Dendritic cell treated with granulocyte-macrophage colony-stimulating factor and Interleukin-4, amounts not matched to agents 40 ng/mL and 50 ng/mL, for 4 days (primary cell): Measurements from ENCODE around the gene WASL.
"Not testable (repeated sequence)": the region's sequence is repeated elsewhere in the genome, so short reads cannot be mapped to it uniquely, and the experiment has no call there.

Experiments
- H3K27ac Mint-ChIP-seq: one replicate; pipeline ENCODE4 v1.8.0; 2022; ENCODE audit warnings: mild to moderate bottlenecking, mixed read lengths
- H3K27me3 Mint-ChIP-seq: one replicate; pipeline ENCODE4 v1.8.0; 2022; ENCODE audit warnings: mild to moderate bottlenecking, mixed read lengths
- H3K36me3 Mint-ChIP-seq: one replicate; pipeline ENCODE4 v1.8.0; 2022; ENCODE audit warnings: low read depth, mixed read lengths
- H3K4me1 Mint-ChIP-seq: one replicate; pipeline ENCODE4 v1.8.0; 2022; ENCODE audit warnings: low read depth, mixed read lengths
- H3K4me3 Mint-ChIP-seq: one replicate; pipeline ENCODE4 v1.8.0; 2022; ENCODE audit warnings: mild to moderate bottlenecking, moderate library complexity, mixed read lengths
- H3K9me3 Mint-ChIP-seq: one replicate; pipeline ENCODE4 v1.8.0; 2022; ENCODE audit warnings: mixed read lengths
- intact Hi-C: fragments of 100-400 bp; cut with micrococcal nuclease; formaldehyde crosslinking; loops from one replicate; pipeline ENCODE4 v1.15.0; 2022

The WASL gene

DNA sequence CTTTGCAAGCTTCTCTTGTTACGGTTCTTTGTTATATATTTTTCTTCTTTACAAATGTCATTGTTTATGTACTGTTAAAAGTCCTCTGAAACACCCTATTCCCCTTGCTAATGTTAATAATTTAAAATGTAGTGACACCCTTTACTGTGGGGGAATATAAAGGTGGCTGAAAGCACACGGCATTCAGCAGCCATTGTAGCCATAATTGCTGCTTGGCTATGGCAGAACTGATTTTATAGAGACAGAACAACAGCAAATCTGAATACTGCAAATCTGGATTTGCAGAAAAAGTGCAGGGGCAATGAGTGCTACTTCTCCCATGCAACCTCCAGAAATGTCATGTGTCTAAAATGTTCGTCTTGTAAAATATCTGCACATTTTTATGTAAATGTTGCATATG is 3.7 kb upstream of the WASL start:
- Mint-ChIP-seq H3K27ac (no peak overlapping the region), H3K9me3 (no peaks in the 10 kb centered on the region)
- intact Hi-C loops: no loop called here

DNA sequence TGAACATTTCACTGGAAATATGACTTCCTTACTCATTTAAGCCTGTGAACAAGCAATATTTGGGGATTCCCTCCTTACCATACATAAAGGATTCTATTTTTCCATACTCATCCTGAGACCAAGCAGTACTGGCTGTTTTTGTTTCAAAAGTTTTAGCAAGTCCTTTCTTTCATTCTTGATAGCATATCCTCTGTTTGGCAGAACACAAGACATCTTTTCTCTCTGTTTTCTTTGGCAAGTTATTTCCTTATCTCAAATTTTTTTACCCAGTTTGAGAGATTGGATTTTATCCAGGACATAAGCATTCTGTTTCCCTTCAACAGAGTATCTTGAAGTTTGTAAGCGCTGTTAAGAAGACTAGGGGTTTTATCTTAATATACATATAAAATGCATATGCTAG is 3.0 kb upstream of the WASL start:
- Mint-ChIP-seq H3K4me3 (no peak overlapping the region), H3K9me3 (no peaks in the 10 kb centered on the region), H3K27me3 (no peaks in the 10 kb centered on the region), H3K36me3 (peaks cover 22% of the 10 kb centered on the region), H3K4me1 (peaks cover 34% of the 10 kb centered on the region), H3K27ac (no peak overlapping the region)
- intact Hi-C loops: no loop called here

More for the DNA sequence above, 3.7 kb upstream of the WASL start:
- H3K36me3 Mint-ChIP-seq: peaks cover 20% of the 10 kb centered on the region
- no peaks in the 10 kb centered on the region for H3K27me3 Mint-ChIP-seq
- H3K4me3 Mint-ChIP-seq: no peak overlapping the region
- H3K4me1 Mint-ChIP-seq: peaks cover 33% of the 10 kb centered on the region

DNA sequence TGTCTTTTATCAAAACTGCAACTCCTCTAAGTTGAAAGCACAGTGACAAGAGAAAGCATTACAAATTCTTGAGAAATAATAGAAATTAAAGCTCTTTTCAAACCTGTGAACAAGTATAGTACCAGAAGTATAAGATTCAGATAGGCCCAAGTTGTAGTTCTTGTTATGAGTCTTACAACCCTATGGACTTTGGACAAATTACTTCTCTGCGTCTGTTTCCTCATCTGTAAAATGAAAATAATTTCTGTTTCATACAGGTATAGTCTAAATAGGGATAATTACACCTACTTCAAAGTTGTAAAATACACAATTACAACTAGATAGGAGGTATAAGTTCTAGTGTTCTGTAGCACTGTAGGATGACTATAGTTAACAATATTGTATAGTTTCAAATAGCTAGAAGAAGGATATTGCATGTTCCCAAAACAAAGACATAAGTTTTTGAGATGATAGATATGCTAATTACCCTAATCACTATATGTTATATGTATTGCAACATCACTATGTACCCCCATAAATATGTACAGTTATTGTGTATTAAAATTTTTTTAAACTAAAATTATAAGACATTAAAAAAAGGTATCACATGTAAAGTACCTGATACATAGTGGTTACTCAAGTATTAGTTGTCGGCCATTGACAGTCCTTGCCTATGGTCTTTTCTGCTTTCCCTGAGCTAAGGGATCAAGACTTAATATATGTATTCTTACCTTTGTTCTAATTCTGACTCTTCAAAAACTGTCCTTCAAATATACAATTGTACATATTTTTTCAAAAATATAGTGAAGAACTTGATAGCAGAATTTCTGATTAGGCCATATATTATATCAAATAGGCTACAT is 1.8 kb upstream of the WASL start:
- peaks cover 22% of the 10 kb centered on the region for H3K36me3 Mint-ChIP-seq
- H3K27ac Mint-ChIP-seq: no peak overlapping the region
- H3K27me3 Mint-ChIP-seq: no peaks in the 10 kb centered on the region
- H3K4me3 Mint-ChIP-seq: no peak overlapping the region
- H3K4me1 Mint-ChIP-seq: peaks cover 42% of the 10 kb centered on the region
- intact Hi-C loops: no loop called here
- H3K9me3 Mint-ChIP-seq: no peaks in the 10 kb centered on the region

DNA sequence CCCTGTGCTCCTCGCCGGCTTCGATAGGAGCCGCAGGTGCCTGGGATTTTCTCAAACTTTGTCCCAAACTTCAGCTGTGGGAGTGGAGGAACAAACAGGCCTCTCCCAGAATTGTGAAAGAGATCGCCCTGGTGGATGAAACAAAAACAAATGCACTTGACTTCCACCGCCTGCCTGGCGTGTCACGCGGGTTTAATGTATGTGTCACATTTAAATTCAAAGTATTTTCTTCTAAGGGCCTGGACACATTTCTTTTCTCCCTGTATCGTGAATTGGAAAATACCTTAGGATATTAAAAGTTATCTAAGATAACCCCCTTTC is 694 bp upstream of the WASL start:
- intact Hi-C loops: loop anchor here (2.0 to 5.0 kb wide), 4 partner anchors 37 to 1178 kb away; partner anchors contain the start of genes IQUB, NDUFA5 and POT1
- Mint-ChIP-seq H3K4me1 (peaks cover 46% of the 10 kb centered on the region), H3K27ac (peak overlapping the region; percentile 98), H3K27me3 (no peaks in the 10 kb centered on the region), H3K4me3 (peak overlapping the region; percentile 96), H3K36me3 (peaks cover 22% of the 10 kb centered on the region), H3K9me3 (no peaks in the 10 kb centered on the region)

DNA sequence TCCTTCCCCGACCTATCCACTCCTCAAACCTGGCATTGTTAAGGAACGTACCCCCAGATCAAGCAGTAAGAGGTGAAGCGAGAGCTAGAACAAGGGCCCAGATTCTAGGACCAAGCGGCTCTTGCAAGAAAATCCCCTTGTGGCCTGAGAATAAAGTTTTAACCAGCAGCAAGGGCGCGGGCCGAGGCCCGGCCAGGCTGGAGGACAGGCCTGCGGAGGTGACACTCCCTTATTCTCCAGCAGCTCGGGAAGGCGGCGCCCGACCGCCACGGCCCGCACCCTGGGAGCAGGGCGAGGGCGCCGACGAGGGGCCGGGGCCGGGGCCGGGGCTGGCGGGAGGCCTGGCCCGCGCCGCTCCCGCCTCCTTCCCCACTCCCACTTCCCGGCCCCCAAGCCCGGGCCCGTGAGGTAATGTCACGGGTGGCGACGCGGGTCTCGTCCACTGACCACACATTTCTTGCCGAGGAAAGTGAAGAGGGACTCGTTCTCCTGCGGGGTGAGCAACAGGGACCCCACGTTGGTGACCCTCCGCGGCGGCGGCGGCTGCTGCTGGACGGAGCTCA is 551 bp downstream of the WASL start:
- no peaks in the 10 kb centered on the region for H3K27me3 Mint-ChIP-seq
- H3K36me3 Mint-ChIP-seq: peaks cover 23% of the 10 kb centered on the region
- peak overlapping the region; percentile 96 for H3K4me3 Mint-ChIP-seq
- H3K4me1 Mint-ChIP-seq: peaks cover 44% of the 10 kb centered on the region
- intact Hi-C loops: loop anchor here (2.0 to 5.0 kb wide), 4 partner anchors 36 to 1179 kb away; partner anchors contain the start of genes IQUB, NDUFA5 and POT1
- peak overlapping the region; percentile 98 for H3K27ac Mint-ChIP-seq
- H3K9me3 Mint-ChIP-seq: no peaks in the 10 kb centered on the region

DNA sequence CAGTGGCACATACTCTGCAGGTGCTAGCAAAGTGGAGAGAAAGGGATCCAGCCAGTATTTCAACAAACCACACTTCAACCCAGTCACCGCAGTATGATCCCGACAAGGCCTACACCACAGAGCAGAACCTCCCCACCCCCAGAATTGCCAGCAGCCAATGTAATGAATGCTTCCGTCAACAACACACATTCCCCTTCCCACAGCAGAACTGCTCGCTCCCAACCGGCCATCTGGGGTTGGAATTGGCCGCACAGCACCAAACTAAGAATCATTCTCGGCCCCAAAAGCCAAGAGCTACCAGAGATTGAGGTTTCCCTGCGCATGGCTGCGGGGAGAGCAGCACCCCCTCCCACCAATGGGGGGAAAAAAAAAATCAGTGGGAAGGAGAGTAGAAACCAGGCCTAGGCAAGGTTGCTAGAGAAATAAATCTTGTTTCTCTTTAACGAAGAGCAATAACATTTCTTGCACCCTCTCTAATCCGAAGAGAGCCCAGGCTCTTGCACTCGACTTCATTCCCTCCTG is 1.1 kb downstream of the WASL start:
- Mint-ChIP-seq H3K27ac (peak overlapping the region; percentile 98), H3K4me1 (peaks cover 50% of the 10 kb centered on the region), H3K9me3 (no peaks in the 10 kb centered on the region), H3K27me3 (no peaks in the 10 kb centered on the region), H3K36me3 (peaks cover 28% of the 10 kb centered on the region), H3K4me3 (peak overlapping the region; percentile 96)
- intact Hi-C loops: loop anchor here (2.0 to 5.0 kb wide), 4 partner anchors 35 to 1180 kb away; partner anchors contain the start of genes IQUB, NDUFA5 and POT1

DNA sequence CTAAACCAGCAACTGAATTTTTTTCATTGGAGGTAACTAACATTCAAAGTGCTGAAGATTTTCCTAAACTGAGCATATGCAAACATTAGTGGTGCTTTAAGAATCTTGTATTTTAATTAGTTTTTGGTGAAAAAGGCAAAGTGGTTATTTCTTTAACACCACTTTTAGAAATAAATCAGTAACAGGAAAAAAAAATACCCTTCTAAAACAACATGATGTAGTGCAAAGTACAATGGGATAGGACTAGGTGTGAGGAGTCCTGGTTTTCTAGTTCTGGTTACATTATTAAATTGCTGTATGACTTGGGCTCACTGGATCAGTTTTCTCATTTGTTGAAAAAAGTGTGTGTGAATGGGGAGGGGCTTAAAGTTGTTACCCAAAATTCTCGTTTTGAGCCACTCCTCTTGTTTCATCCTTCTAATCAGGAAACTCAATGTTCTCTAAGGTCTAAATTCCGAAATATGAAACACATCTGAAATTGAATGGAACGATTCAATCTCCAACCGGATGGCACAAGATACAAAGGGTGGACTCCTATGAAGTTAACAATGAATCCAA is 1.8 kb downstream of the WASL start:
- H3K4me3 Mint-ChIP-seq: peak overlapping the region; percentile 96
- H3K27ac Mint-ChIP-seq: peak overlapping the region; percentile 98
- peaks cover 50% of the 10 kb centered on the region for H3K4me1 Mint-ChIP-seq
- H3K27me3 Mint-ChIP-seq: no peaks in the 10 kb centered on the region
- intact Hi-C loops: loop anchor here (5.0 kb wide), 2 partner anchors 35 to 1180 kb away; partner anchors contain the start of gene POT1
- peaks cover 28% of the 10 kb centered on the region for H3K36me3 Mint-ChIP-seq
- H3K9me3 Mint-ChIP-seq: no peaks in the 10 kb centered on the region

DNA sequence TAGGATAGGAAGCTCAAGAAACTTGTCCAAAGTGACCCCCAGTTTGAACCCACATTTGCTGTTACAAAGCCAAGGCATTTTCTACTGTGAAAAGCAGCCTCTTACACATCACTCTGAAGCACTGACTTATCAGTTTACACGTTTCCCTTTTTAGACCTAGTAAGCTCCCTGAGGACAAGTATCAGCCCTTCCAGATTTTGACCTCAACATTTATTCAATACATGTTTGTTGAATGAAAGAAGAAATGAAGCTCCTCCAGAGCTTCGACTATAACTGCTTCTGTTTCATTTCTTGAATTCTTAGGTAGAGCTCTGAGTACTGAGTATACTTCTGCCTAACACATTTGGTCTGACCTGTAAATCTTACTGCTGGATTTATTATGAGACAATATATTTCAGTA is 2.7 kb downstream of the WASL start:
- Mint-ChIP-seq H3K36me3 (peaks cover 28% of the 10 kb centered on the region), H3K4me3 (no peak overlapping the region), H3K27ac (no peak overlapping the region), H3K4me1 (peaks cover 50% of the 10 kb centered on the region), H3K9me3 (no peaks in the 10 kb centered on the region), H3K27me3 (no peaks in the 10 kb centered on the region)
- intact Hi-C loops: loop anchor here (5.0 kb wide), 2 partner anchors 34 to 1181 kb away; partner anchors contain the start of gene POT1

DNA sequence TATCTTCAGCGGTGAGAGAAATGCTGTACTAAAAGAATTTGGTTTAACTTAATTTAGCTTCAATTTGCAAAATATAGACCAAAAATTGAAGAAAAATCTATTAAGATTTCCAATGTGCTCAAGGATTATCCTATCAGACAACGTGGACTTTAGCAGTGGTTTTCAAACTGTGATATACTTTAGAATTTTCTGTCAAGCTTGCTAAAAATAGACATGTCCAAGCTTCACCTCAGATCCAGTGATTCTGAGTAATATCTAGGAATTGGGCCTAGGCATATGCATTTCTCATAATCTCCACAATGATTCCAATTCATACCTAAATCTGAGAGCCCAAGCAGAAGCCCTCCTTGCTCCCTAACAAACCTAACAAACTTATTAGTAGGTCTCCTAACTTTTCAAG is 3.4 kb downstream of the WASL start:
- Mint-ChIP-seq H3K27me3 (no peaks in the 10 kb centered on the region), H3K36me3 (peaks cover 28% of the 10 kb centered on the region), H3K27ac (no peak overlapping the region), H3K9me3 (no peaks in the 10 kb centered on the region), H3K4me1 (peaks cover 56% of the 10 kb centered on the region), H3K4me3 (no peak overlapping the region)
- intact Hi-C loops: loop anchor here (5.0 kb wide), 2 partner anchors 33 to 1182 kb away; partner anchors contain the start of gene POT1

DNA sequence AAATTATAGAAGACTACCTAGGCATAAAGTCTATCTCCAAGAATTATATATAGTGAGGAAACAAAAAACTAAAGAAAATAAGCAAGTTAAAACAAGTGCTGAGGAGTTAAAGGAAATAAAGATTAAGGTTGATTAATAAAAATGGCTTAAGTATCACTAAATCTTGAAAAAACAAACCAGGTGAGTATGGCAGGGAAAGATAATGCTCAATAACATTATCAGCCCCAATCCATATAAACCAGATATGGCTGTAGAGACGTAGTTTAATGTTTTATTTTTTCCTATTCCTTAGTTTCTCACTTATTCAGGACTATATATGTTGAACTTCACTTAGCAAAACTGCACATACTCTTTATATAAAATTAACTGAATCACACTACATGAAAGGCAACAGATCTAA is 4.4 kb downstream of the WASL start:
- Mint-ChIP-seq H3K27ac (no peak overlapping the region), H3K4me1 (peaks cover 52% of the 10 kb centered on the region), H3K4me3 (no peak overlapping the region), H3K36me3 (peaks cover 27% of the 10 kb centered on the region), H3K9me3 (no peaks in the 10 kb centered on the region), H3K27me3 (no peaks in the 10 kb centered on the region)
- intact Hi-C loops: no loop called here

DNA sequence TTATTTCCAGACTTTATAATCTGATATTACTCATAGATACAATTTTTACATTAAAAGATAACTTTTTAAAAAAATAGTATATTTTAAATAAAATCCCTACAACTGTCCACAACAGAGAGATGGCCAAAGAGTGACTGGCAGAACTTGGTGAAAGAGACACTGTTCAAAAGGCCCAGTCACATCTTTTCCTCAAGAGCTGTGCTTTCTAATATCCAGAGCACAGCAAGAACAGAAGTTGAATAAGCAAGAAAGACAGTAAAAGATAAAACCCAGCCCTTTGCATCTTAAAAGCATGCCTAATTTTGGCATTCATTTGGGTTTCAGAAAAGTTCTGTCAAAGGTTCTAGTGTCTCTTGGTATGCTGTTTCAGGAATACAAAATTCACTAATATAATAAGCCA is 6.9 kb downstream of the WASL start:
- Mint-ChIP-seq H3K4me1 (peaks cover 50% of the 10 kb centered on the region), H3K27ac (no peak overlapping the region), H3K36me3 (peaks cover 6% of the 10 kb centered on the region), H3K4me3 (no peak overlapping the region), H3K27me3 (no peaks in the 10 kb centered on the region), H3K9me3 (no peaks in the 10 kb centered on the region)
- intact Hi-C loops: loop anchor here (2.0 kb wide), 1 partner anchor 13 kb away; no protein-coding TSS in a partner anchor

DNA sequence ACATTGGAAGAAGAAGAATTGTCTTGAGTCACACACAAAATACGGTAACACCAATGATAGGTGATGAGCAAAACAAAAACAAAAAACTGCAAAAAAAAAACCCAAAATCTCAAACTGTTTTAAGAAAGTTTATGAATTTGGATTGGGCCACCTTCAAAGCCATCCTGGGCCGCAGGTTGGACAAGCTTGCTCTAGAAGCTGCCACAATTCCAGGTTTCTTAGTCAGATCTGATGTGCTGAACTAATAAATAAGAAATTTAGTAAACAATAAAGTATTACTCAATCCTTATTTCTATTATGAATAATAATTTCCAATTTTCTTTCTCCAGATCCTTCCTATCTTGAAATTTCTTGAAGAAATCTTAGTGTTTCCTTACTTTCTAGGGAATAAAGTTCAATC is 10.0 kb downstream of the WASL start:
- Mint-ChIP-seq H3K27ac (no peak overlapping the region), H3K9me3 (peaks cover 11% of the 10 kb centered on the region), H3K4me1 (peaks cover 42% of the 10 kb centered on the region), H3K36me3 (peaks cover 10% of the 10 kb centered on the region), H3K27me3 (no peaks in the 10 kb centered on the region), H3K4me3 (no peak overlapping the region)
- intact Hi-C loops: no loop called here

DNA sequence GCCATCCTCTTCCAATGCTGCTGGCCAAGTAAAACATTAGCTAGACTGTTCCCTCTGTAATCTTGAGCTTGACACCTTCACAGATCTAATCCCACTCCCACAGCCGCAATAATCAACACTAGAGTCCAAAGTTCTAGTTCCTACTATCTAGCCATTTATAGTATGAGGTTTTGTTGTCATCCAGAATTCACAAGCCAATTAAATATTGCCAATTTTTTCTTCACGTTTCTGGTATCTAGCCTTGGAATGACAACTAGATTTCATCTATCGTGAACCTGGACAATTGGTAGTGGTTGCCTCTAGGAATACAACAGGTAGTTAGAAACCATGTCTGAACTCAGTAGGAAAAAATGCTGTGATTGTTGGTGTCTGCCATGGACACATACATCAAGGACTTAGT is 10.4 kb downstream of the WASL start:
- intact Hi-C loops: no loop called here
- Mint-ChIP-seq H3K27me3 (no peaks in the 10 kb centered on the region), H3K4me3 (no peak overlapping the region), H3K9me3 (peaks cover 11% of the 10 kb centered on the region), H3K36me3 (peaks cover 14% of the 10 kb centered on the region), H3K4me1 (peaks cover 41% of the 10 kb centered on the region), H3K27ac (no peak overlapping the region)

DNA sequence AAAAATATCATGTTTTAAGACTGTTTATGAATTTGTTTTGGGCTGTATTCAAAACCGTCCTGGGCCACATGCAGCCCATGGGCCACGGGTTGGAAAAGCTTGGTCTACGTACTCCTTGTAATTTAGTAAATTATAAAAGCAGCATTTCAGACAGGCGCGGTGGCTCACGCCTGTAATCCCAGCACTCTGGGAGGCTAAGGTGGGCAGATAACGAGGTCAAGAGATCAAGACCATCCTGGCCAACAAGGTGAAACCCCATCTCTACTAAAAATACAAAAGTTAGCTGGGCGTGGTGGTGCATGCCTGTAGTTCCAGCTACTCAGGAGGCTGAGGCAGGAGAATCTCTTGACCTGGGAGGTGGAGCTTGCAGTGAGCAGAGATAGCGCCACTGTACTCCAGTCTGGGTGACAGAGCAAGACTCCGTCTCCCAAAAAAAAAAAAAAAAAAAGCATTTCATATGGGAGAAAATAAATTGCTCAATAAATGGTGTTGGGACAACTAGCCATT is 11.6 kb downstream of the WASL start:
- H3K4me3 Mint-ChIP-seq, H3K27ac Mint-ChIP-seq, intact Hi-C loops, H3K27me3 Mint-ChIP-seq, H3K36me3 Mint-ChIP-seq: not testable (repeated sequence)
- H3K4me1 Mint-ChIP-seq: peaks cover 34% of the 10 kb centered on the region
- H3K9me3 Mint-ChIP-seq: peaks cover 11% of the 10 kb centered on the region
